ENCODE results near the gene TBCB.

DNA sequence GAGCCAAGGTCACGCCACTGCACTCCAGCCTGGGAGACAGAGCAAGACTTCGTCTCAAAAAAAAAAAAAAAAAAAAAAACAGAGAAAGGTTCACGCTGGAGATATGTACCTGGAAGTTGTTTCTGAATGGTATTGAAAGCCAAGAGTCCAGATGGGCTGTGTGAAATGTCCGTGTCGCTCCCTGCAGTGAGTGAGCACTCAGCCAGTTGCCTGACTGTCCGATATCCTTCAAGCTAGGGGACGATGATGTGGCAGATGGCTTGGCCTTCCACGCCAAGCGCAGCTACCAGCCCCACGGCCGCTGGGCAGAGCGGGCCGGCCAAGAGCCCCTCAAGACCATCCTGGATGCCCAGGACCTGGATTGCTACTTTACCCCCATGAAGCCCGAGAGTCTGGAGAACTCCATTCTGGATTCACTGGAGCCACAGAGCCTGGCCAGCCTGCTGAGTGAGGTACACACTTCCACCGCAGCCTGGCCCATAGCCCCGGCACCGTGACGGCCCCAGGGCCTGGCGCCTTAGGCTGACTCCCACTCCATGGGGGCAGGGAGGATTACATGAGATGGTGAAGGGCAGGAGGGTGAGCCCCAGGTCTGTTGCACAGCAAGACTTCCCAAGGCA, 16.0 kb upstream of the TBCB start:
- TF ChIP-seq, protein P1, sequence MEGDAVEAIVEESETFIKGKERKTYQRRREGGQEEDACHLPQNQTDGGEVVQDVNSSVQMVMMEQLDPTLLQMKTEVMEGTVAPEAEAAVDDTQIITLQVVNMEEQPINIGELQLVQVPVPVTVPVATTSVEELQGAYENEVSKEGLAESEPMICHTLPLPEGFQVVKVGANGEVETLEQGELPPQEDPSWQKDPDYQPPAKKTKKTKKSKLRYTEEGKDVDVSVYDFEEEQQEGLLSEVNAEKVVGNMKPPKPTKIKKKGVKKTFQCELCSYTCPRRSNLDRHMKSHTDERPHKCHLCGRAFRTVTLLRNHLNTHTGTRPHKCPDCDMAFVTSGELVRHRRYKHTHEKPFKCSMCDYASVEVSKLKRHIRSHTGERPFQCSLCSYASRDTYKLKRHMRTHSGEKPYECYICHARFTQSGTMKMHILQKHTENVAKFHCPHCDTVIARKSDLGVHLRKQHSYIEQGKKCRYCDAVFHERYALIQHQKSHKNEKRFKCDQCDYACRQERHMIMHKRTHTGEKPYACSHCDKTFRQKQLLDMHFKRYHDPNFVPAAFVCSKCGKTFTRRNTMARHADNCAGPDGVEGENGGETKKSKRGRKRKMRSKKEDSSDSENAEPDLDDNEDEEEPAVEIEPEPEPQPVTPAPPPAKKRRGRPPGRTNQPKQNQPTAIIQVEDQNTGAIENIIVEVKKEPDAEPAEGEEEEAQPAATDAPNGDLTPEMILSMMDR (IDR thresholded peaks at IDR 0.05): no peak
- no peak for TF ChIP-seq POLR2AphosphoS5 (IDR thresholded peaks at IDR 0.05)
- no peak for TF ChIP-seq POLR2A (IDR thresholded peaks at IDR 0.05)
